OCI-LY3 (cell line): ENCODE results near the gene LHFPL2.

Experiments
- H2AFZ ChIP-seq: fragments of 200-600, 300-600 bp; shearing (Covaris generic); 2 replicates; pipeline ENCODE4 v1.6.0; 2014; ENCODE audit warnings: antibody characterized with exemption, low read depth, low read length
- H3K27ac ChIP-seq: fragments of 200-600, 300-600 bp; sonication (generic); 2 replicates; pipeline ENCODE4 v1.5.1; 2014; ENCODE audit warnings: mild to moderate bottlenecking, low read length, moderate library complexity, mixed read lengths
- H3K27me3 ChIP-seq: fragments of 200-600, 300-600 bp; sonication (generic); 2 replicates; pipeline ENCODE4 v1.6.1; 2014; ENCODE audit warnings: low read depth, low read length, mixed read lengths
- H3K36me3 ChIP-seq: fragments of 200-600, 300-600 bp; sonication (generic); replicated peaks from 2 replicates; pipeline ENCODE3; 2014; ENCODE audit warnings: low read depth, low read length, mixed read lengths
- H3K4me1 ChIP-seq: fragments of 300-600, 200-600 bp; sonication (generic); 2 replicates; pipeline ENCODE4 v1.6.1; 2014; ENCODE audit warnings: low read length, mixed read lengths
- H3K4me2 ChIP-seq: fragments of 200-600, 300-600 bp; sonication (generic); 2 replicates; pipeline ENCODE4 v1.6.1; 2014; ENCODE audit warnings: low read length, mixed read lengths
- H3K4me3 ChIP-seq: fragments of 300-600, 200-600 bp; sonication (generic); 2 replicates; pipeline ENCODE4 v1.5.1; 2014; ENCODE audit warnings: antibody characterized with exemption, mild to moderate bottlenecking, low read length, moderate library complexity
- H3K79me2 ChIP-seq: fragments of 300-600, 200-600 bp; shearing (Covaris generic); 2 replicates; pipeline ENCODE4 v1.6.1; 2014; ENCODE audit warnings: mild to moderate bottlenecking, low read length, mixed read lengths
- H3K9ac ChIP-seq: fragments of 300-600, 200-600 bp; shearing (Covaris generic); 2 replicates; pipeline ENCODE4 v1.6.0; 2014; ENCODE audit warnings: mild to moderate bottlenecking, low read length, moderate library complexity
- H3K9me3 ChIP-seq: fragments of 200-600, 300-600 bp; shearing (Covaris generic); 2 replicates; pipeline ENCODE4 v1.6.1; 2014; ENCODE audit warnings: low read length, mixed read lengths; ENCODE audit not compliant: insufficient read depth
- H4K20me1 ChIP-seq: fragments of 200-600, 300-600 bp; sonication (generic); 2 replicates; pipeline ENCODE4 v1.6.1; 2016; ENCODE audit warnings: low read length, mixed read lengths; ENCODE audit not compliant: insufficient read depth
- EZH2phosphoT487 ChIP-seq: fragments of 200-600 bp; shearing (Covaris generic); IDR thresholded peaks from 2 replicates; pipeline ENCODE4 v1.6.1; 2018; ENCODE audit warnings: antibody characterized with exemption, mixed run types, low read depth
- TF ChIP-seq, protein P1 (sequence below): fragments of 200-600, 300-600 bp; sonication (generic); IDR thresholded peaks from 2 replicates; pipeline ENCODE4 v1.5.1; 2014; ENCODE audit warnings: antibody characterized with exemption, low read length, low read depth

Gene LHFPL2

DNA sequence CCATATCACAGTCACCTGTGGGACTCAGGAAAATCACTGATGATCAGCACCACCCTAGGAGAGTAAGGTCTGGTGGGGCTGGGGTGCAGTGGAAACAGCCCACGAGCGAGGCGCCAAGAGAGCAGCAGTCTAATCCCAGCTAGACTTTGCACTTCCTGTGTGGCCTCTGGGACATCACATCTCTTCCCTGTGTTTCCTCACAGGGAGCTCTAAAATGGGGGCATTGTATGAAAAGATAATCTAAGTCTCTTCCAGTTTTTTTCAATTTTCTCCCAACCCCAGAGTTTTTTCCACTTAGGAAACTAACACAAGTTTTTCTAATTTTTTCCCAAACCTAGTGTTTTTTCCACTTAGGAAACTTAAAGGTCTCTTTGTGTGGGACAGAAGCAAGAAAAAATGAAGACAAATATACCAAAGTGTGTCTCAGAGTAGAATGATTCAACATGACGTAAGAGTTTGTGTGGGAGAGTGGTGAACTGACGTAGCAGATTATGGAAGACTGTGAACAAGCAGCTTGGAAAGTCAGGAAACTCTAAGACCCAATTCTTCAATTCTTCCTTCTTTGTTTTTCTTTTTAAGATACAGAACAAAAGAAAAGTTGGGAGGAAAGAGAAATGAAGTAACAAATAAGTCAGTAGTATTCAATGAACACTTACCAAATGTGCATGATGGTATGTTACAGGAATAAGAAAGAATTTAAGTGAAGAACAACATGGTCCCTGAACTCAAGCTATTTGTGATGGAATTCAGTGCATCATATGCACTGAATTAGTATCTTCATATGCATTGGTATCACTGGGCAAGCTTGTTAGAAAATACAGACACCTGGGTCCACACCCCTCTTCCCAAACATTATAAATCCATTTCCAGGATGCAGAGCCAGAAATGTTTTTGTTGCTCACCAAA is 51.3 kb downstream of the LHFPL2 start:
- Histone ChIP-seq H3K27me3 (no peaks in the 10 kb centered on the region), H3K9ac (no peak overlapping the region), H3K79me2 (no peaks in the 10 kb centered on the region), H3K36me3 (no peaks in the 10 kb centered on the region), H3K27ac (no peak overlapping the region), H4K20me1 (no peaks in the 10 kb centered on the region), H3K9me3 (no peaks in the 10 kb centered on the region), H3K4me2 (no peak overlapping the region), H3K4me1 (peaks cover 8% of the 10 kb centered on the region), H3K4me3 (no peak overlapping the region), H2AFZ (no peak overlapping the region)
- TF ChIP-seq, protein P1, sequence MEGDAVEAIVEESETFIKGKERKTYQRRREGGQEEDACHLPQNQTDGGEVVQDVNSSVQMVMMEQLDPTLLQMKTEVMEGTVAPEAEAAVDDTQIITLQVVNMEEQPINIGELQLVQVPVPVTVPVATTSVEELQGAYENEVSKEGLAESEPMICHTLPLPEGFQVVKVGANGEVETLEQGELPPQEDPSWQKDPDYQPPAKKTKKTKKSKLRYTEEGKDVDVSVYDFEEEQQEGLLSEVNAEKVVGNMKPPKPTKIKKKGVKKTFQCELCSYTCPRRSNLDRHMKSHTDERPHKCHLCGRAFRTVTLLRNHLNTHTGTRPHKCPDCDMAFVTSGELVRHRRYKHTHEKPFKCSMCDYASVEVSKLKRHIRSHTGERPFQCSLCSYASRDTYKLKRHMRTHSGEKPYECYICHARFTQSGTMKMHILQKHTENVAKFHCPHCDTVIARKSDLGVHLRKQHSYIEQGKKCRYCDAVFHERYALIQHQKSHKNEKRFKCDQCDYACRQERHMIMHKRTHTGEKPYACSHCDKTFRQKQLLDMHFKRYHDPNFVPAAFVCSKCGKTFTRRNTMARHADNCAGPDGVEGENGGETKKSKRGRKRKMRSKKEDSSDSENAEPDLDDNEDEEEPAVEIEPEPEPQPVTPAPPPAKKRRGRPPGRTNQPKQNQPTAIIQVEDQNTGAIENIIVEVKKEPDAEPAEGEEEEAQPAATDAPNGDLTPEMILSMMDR: no peak
- no peak for TF ChIP-seq EZH2phosphoT487

DNA sequence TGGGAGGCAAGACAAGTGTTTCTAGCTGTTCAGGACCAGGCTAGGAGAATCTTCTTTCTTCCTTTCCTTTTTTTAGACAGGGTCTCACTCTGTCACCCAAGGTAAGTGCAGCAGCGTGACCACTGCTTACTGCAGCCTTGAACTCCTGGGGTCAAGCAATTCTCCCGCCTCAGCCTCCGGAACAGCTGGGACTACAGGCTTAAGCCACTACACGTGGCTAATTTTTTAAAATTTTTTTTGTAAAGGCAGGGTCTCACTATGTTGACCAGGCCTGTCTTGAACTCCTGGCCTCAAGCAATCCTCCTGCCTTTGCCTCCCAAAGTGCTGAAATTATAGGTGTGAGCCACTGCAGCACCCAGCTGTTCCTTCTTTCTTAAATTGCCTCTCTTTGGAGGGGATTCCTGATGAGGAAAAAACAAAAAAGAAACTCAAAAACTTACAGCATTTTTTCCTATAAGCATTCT is 53.1 kb downstream of the LHFPL2 start:
- Histone ChIP-seq H2AFZ (no peak overlapping the region), H3K79me2 (no peaks in the 10 kb centered on the region), H3K27ac (no peak overlapping the region), H3K4me1 (peaks cover 19% of the 10 kb centered on the region), H3K9me3 (no peaks in the 10 kb centered on the region), H3K4me2 (no peak overlapping the region), H4K20me1 (no peaks in the 10 kb centered on the region), H3K9ac (no peak overlapping the region), H3K4me3 (no peak overlapping the region), H3K36me3 (no peaks in the 10 kb centered on the region), H3K27me3 (no peaks in the 10 kb centered on the region)
- TF ChIP-seq EZH2phosphoT487: no peak
- TF ChIP-seq, protein P1: no peak

DNA sequence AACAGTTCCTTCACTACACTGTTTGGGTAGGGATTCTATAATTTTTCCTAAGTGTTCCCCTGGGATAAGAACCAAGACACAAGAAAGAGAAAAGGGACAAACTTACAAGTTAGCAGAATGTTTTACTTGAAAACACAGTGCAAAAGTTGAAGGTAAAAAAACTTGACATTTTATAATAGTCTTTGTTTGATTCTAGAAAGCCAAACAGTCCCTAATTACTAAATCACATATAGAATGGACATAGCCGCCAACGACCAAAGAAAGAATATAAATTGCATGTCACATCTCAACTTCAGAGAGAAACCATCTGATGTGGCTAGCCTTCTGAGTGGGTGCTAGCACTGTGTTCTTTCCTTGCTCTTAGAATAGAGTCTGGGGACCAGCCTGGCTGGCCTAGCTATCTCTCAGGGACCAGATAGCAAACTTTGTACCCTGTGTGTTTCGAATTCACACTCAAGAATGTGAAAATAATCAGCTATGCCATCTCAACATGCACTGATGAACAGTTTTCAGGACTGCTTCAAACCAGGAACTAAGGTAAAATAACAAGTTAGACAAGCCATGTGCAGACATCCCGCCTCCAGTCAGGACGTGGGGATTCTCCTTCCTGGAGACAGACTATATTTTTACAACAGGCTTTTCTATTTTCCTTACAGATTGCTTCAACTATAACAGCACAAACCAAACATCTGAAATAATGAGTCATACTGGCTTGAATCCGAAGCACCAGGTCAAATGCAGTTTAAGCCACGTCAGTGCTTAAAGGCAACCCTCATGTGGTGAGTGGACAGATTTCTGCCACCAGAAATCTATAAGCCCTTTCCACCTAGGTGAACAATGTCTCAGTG is 53.7 kb downstream of the LHFPL2 start:
- H3K4me1 ChIP-seq: peaks cover 19% of the 10 kb centered on the region
- H4K20me1 ChIP-seq: no peaks in the 10 kb centered on the region
- H3K4me3 ChIP-seq: no peak overlapping the region
- TF ChIP-seq EZH2phosphoT487: no peak
- TF ChIP-seq, protein P1: no peak
- H3K4me2 ChIP-seq: no peak overlapping the region
- H3K9me3 ChIP-seq: no peaks in the 10 kb centered on the region
- H3K27ac ChIP-seq: no peak overlapping the region
- H3K79me2 ChIP-seq: no peaks in the 10 kb centered on the region
- no peaks in the 10 kb centered on the region for H3K27me3 ChIP-seq
- H3K9ac ChIP-seq: no peak overlapping the region
- no peaks in the 10 kb centered on the region for H3K36me3 ChIP-seq
- H2AFZ ChIP-seq: no peak overlapping the region

DNA sequence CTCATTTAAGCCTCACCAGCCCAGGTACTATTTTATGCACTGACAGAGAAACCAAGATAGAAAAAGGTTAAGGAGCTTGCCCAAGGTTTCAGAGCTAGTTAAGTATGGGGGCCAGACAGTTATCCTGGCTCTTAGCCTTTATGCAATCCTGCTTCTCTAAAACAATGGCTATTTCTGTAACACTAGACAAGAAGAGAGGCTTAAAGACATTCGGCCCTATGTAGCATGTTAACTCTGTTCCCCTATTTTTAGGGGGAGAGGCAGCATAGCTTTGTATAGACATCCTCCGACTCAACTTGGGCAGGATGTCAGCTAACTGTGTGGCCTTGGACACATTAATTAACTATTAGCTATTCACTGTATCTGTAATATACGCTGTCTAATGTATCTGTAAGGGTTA is 54.6 kb downstream of the LHFPL2 start:
- H3K79me2 ChIP-seq: no peaks in the 10 kb centered on the region
- H3K9ac ChIP-seq: no peak overlapping the region
- H2AFZ ChIP-seq: no peak overlapping the region
- no peaks in the 10 kb centered on the region for H3K27me3 ChIP-seq
- H3K4me2 ChIP-seq: no peak overlapping the region
- peaks cover 19% of the 10 kb centered on the region for H3K4me1 ChIP-seq
- H4K20me1 ChIP-seq: no peaks in the 10 kb centered on the region
- H3K9me3 ChIP-seq: no peaks in the 10 kb centered on the region
- H3K36me3 ChIP-seq: no peaks in the 10 kb centered on the region
- TF ChIP-seq, protein P1: no peak
- TF ChIP-seq EZH2phosphoT487: no peak
- H3K27ac ChIP-seq: no peak overlapping the region
- H3K4me3 ChIP-seq: no peak overlapping the region
